Right lobe of liver (tissue), 6 donors: ENCODE results near the gene LHPP. TPM values are rescaled to one million over a fixed set of nuclear protein-coding genes. Genes with fewer than 3 reads are reported as not detected.

Experiments used
- ATAC-seq, 4 donors: fragments of 200-7000 bp; cut with Tn5 transposase; one replicate each; pipeline ENCODE4 v1.9.1; 2020; ENCODE audit warnings: mild to moderate bottlenecking in 4 of 4, moderate library complexity in 4 of 4
- DNase-seq, 3 donors: peaks; one replicate each; pipeline ENCODE4 v3.0.0-alpha.2; 2020
- H3K27ac ChIP-seq, 3 donors: fragments of 200-600 bp; one replicate each; pipeline ENCODE4 v1.8.0; 2022
- H3K27me3 ChIP-seq, 2 donors: fragments of 200-600 bp; one replicate each; pipeline ENCODE4 v1.8.0; 2022
- H3K36me3 ChIP-seq, 4 donors: fragments of 200-600 bp; sonication (generic) in 1 of 4; one replicate each; pipeline versions ENCODE4 v1.5.1 to v1.8.0; 2017 to 2022; ENCODE audit warnings: control low read depth in 1 of 4
- H3K4me1 ChIP-seq, 4 donors: fragments of 200-600 bp; sonication (generic) in 1 of 4; one replicate each; pipeline versions ENCODE4 v1.5.1 to v1.8.0; 2017 to 2022; ENCODE audit warnings: control low read depth in 1 of 4
- H3K4me3 ChIP-seq, 3 donors: fragments of 200-600 bp; one replicate each; pipeline ENCODE4 v1.8.0; 2022
- H3K9me3 ChIP-seq, 4 donors: fragments of 200-600 bp; sonication (generic) in 1 of 4; one replicate each; pipeline versions ENCODE4 v1.5.1 to v1.8.0; 2017 to 2022; ENCODE audit warnings: control low read depth in 1 of 4
- POLR2A ChIP-seq: fragments of 450-650 bp; IDR thresholded peaks from one replicate; pipeline ENCODE4 v1.6.1; 2017; ENCODE audit warnings: antibody characterized with exemption, mild to moderate bottlenecking
- WGBS: methylation state at CpG from one replicate; pipeline ENCODE4 v1.1.6; 2018; ENCODE audit warnings: low coverage, low lambda C conversion rate; ENCODE audit not compliant: insufficient coverage; ENCODE audit errors: missing lambda C conversion rate; 5-methylcytosine and 5-hydroxymethylcytosine counted together
- intact Hi-C, 2 donors: fragments of 100-400 bp; cut with DNase I; formaldehyde crosslinking; loops; one replicate each; pipeline versions ENCODE4 v1.11.2 to v1.14.1; 2022
- total RNA-seq, 6 experiments: library from RNA; depleted of rRNA in 2 of 6; stranded (reverse); fragments of >200 nt in 2 of 6; fragmentation: NEBNext Ultra II Directional in 3 of 6; extraction: Animal tissue kit (Norgen Biotek cat#: 25700) in 3 of 6; gene quantifications; one replicate each; pipeline versions ENCODE4 v1.1.0 to v1.2.4, GENCODE V29; 2016 to 2023
- TF ChIP-seq, protein P1 (sequence below), 4 donors: fragments of 200-600 bp in 3 of 4; fragments of 450-650 bp in 1 of 4; IDR thresholded peaks; one replicate each; pipeline versions ENCODE4 v1.5.1 to v1.8.0; 2016 to 2022; ENCODE audit warnings: antibody characterized with exemption in 4 of 4, mild to moderate bottlenecking in 2 of 4
- donor health status: DM: no; HTN: yes; CAD: no.
- donor health status: DM: no; HTN: no; CAD: no.
- donor health status: DM: no; HTN: no; CAD: no.
- donor health status: DM: no; HTN: yes; CAD: no.
- donor health status: DM: no; HTN: yes; CAD: no.

The LHPP gene
- total RNA-seq, 6 experiments from 2014 or later: 19.3 to 56.3 (median 36.3) TPM

DNA sequence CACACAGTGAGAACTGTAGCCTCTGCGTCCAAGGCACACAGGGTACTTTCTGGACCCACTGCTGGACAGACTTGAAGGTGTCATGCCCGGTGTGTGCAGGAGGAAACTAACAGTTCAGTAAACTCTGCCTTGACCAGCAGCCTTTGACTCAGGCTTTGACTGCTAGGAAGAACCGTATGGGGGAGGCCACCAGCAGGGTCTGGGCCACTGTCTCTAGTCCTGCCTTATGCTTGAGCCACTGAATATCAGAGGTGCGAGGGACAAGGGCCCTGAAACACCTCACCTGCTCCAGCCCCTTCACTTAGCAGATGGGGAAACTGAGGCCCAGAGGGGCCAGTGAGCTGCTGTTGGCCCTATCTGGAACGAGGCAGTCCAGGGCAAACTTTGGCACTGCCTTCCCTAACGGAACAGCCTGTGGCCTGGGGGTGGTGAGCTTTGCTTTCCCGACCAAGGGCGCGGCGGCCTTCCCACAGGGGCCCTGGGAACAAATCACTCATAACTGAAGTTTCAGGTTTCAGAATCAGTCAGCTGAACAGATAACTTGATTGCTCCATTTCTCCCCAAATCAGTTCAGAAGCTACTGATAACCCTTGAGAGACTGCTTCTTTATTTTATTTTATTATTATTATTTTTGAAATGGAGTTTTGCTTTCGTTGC is 152.5 kb downstream of the LHPP start:
- H3K4me3 ChIP-seq: no peak overlapping the region
- no peaks in the 10 kb centered on the region for H3K9me3 ChIP-seq
- no peaks in the 10 kb centered on the region for H3K4me1 ChIP-seq
- 67% methylated on average over 2 of the region's 11 CpGs for WGBS
- H3K27me3 ChIP-seq: no peaks in the 10 kb centered on the region
- TF ChIP-seq, protein P1, sequence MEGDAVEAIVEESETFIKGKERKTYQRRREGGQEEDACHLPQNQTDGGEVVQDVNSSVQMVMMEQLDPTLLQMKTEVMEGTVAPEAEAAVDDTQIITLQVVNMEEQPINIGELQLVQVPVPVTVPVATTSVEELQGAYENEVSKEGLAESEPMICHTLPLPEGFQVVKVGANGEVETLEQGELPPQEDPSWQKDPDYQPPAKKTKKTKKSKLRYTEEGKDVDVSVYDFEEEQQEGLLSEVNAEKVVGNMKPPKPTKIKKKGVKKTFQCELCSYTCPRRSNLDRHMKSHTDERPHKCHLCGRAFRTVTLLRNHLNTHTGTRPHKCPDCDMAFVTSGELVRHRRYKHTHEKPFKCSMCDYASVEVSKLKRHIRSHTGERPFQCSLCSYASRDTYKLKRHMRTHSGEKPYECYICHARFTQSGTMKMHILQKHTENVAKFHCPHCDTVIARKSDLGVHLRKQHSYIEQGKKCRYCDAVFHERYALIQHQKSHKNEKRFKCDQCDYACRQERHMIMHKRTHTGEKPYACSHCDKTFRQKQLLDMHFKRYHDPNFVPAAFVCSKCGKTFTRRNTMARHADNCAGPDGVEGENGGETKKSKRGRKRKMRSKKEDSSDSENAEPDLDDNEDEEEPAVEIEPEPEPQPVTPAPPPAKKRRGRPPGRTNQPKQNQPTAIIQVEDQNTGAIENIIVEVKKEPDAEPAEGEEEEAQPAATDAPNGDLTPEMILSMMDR (IDR thresholded peaks at IDR 0.05): no peak
- TF ChIP-seq POLR2A: no peak
- H3K36me3 ChIP-seq: peaks cover 0 to 2% (median 0%) of the 10 kb centered on the region in 4 donors
- no peak for DNase-seq
- no peak for ATAC-seq
- intact Hi-C loops: no loop called here
- no peak overlapping the region for H3K27ac ChIP-seq

DNA sequence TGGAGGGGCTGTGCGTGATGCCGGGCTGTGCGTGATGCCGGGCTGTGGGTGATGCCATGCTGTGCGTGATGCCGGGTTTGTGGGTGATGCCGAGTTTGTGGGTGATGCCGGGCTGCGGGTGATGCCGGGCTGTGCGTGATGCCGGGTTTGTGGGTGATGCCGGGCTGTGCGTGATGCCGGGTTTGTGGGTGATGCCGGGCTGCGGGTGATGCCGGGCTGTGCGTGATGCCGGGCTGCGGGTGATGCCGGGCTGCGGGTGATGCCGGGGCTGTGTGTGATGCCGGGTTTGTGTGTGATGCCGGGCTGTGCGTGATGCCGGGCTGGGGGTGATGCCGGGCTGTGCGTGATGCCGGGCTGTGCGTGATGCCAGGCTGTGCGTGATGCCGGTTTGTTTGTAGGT is 153.6 kb downstream of the LHPP start:
- intact Hi-C loops: no loop called here
- Histone ChIP-seq H3K4me3 (no peak overlapping the region), H3K27me3 (no peaks in the 10 kb centered on the region), H3K27ac (no peak overlapping the region), H3K4me1 (no peaks in the 10 kb centered on the region), H3K36me3 (peaks cover 0 to 2% (median 0%) of the 10 kb centered on the region in 4 donors), H3K9me3 (no peaks in the 10 kb centered on the region)
- DNase-seq (no peak), ATAC-seq (no peak)
- TF ChIP-seq POLR2A: no peak
- TF ChIP-seq, protein P1 (IDR thresholded peaks at IDR 0.05): no peak
- no CpG with 5 or more reads among the region's 34 CpGs for WGBS

DNA sequence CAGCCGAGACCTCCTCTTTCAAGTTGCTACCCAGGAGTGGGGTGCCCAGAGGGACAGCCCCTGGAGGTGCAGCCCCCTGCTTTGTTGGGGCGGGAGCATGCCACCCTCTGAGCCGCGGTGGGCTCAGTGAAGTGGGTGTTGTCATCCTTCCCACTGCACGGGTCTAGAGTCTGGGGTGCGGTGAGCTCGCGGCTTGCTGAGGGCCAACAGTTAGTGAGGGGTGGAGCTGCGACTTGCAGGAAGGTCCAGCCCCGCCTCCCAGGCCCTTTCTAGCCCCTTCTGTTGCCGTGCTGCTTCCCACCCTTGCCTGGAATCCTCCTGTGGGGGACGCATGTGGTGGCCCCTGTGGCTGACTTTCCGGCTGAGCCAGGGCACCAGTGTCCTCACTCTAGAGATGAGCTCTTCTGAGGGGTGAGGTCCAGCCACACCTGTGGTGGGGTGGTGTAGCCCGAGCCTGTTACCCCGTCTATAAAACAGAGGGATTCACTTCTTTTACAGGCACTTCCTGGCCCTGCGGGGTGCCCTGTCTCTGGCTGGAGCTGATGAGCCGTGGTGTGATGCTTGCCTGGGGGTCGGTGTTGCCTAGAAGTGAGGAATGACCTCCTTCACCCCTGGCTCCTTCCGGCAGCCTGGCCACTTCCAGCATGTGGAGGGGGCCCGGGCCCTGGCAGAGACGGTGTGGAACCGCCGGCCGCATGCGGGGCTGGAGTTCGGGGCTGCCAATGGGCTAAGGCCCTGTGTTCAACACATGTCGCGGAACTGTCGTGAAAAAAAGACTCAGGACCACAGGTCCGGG is 154.6 kb downstream of the LHPP start:
- WGBS: no CpG with 5 or more reads among the region's 30 CpGs
- no peak for ATAC-seq
- Histone ChIP-seq H3K4me3 (no peak overlapping the region), H3K27ac (no peak overlapping the region), H3K9me3 (no peaks in the 10 kb centered on the region), H3K36me3 (peaks cover 0 to 2% (median 0%) of the 10 kb centered on the region in 4 donors), H3K27me3 (no peaks in the 10 kb centered on the region), H3K4me1 (no peaks in the 10 kb centered on the region)
- no peak for DNase-seq
- no peak for TF ChIP-seq POLR2A
- TF ChIP-seq, protein P1 (IDR thresholded peaks at IDR 0.05): no peak
- intact Hi-C loops: no loop called here

DNA sequence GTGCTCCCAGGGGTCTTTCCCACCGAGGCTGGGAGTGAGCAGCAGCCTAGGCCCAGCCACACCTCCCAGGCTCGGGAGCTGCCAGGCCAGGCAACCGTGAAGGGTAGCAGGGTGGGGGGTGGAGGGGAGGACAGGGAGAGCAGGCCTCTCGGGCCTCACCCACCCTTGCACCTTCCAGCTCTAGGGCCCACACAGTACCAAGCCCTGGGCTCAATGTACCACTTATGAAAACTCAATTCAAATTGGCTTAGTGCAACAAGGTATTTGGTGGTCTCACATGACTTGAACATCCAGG is 155.2 kb downstream of the LHPP start:
- H3K27me3 ChIP-seq: no peaks in the 10 kb centered on the region
- H3K27ac ChIP-seq: no peak overlapping the region
- intact Hi-C loops: no loop called here
- H3K36me3 ChIP-seq: peaks cover 0 to 2% (median 0%) of the 10 kb centered on the region in 4 donors
- TF ChIP-seq POLR2A: no peak
- TF ChIP-seq, protein P1 (IDR thresholded peaks at IDR 0.05): no peak
- no CpG with 5 or more reads among the region's 4 CpGs for WGBS
- H3K9me3 ChIP-seq: no peaks in the 10 kb centered on the region
- H3K4me3 ChIP-seq: no peak overlapping the region
- H3K4me1 ChIP-seq: no peaks in the 10 kb centered on the region
- DNase-seq (no peak), ATAC-seq (no peak)
